ENCODE results near the gene ATXN7L1. TPM values are rescaled to one million over a fixed set of nuclear protein-coding genes. Genes with fewer than 3 reads are reported as not detected.

ATXN7L1 gene
- total and polyA plus RNA-seq, 2 of the 8 experiments (the other 6 are each of a cell fraction or from before 2014, with no cell fraction given), result 14.3 to 34.0 TPM

- no peak overlapping the region for H3K9ac ChIP-seq (replicated peaks in 1 of 4; ENCODE audit: extremely low read depth in 1 of 4, low read depth in 3 of 4, low read length in 3 of 4)
- H3K23me2 ChIP-seq (ENCODE audit: low read depth, low read length), result no peaks in the 10 kb centered on the region
- H3K14ac ChIP-seq (ENCODE audit: insufficient read length), result no peak overlapping the region
- no peak overlapping the region for H3K56ac ChIP-seq (replicated peaks; ENCODE audit: insufficient read length, low read depth, low read length)
- H3K9me3 ChIP-seq (ENCODE audit: insufficient read depth in 2 of 2, low read depth in 1 of 2, low read length in 1 of 2), result no peaks in the 10 kb centered on the region
- no peak overlapping the region for H4K5ac ChIP-seq (ENCODE audit: insufficient read length, low read depth, low read length)
- H3K79me1 ChIP-seq (ENCODE audit: low read depth, low read length), result peaks cover 4% of the 10 kb centered on the region; the same call in 1 of the 2 replicates
- peaks cover 11 to 59% (median 32%) of the 10 kb centered on the region in 4 experiments for H3K36me3 ChIP-seq (ENCODE audit: control insufficient read depth in 2 of 4, insufficient read depth in 4 of 4, low read length in 3 of 4)
- no peak overlapping the region for H2AK5ac ChIP-seq (ENCODE audit: low read depth, low read length)
- H4K91ac ChIP-seq (replicated peaks; ENCODE audit: insufficient read length, low read length), result no peak overlapping the region
- 95% methylated on average over 14 of the region's 14 CpGs; no CpG with 5 or more reads in 1 of the 2 experiments for WGBS, 2 experiments (ENCODE audit: extremely low coverage in 1 of 2, insufficient coverage in 1 of 2, insufficient read length in 1 of 2, insufficient replicate concordance in 2 of 2, low coverage in 1 of 2, low lambda C conversion rate in 2 of 2, missing lambda C conversion rate in 1 of 2)
- no peak overlapping the region for H2BK15ac ChIP-seq (ENCODE audit: low read length)
- H3K4ac ChIP-seq (replicated peaks; ENCODE audit: insufficient read length, low read depth, low read length), result no peak overlapping the region
- DNase-seq (ENCODE audit: low read depth in 1 of 2, low spot score in 2 of 2) (no peak), FAIRE-seq (no peak)
- CTCF ChIA-PET (ENCODE audit: partially characterized antibody), result interaction anchor here (1.2 to 1.7 kb wide), 3 partner anchors 23 to 425 kb away, joined by 3 to 5 read pairs (median 3); no protein-coding TSS in a partner anchor
- H3K18ac ChIP-seq (ENCODE audit: extremely low read depth, low read length), result no peak overlapping the region
- no peak overlapping the region; the same call in 1 of the 2 replicates for H4K8ac ChIP-seq (ENCODE audit: extremely low read depth, insufficient read depth, low read length)
- no peak overlapping the region for H2BK5ac ChIP-seq (ENCODE audit: low read depth, low read length)
- no peak overlapping the region for H2BK12ac ChIP-seq (ENCODE audit: low read depth, low read length)
- no peaks in the 10 kb centered on the region; a peak in 1 of 7 replicates for H3K4me1 ChIP-seq (replicated peaks in 1 of 4; ENCODE audit: control insufficient read depth in 3 of 4, insufficient read depth in 4 of 4, low read length in 3 of 4)
- no peak overlapping the region for H3K27ac ChIP-seq (ENCODE audit: low read depth, low read length)
- H4K20me1 ChIP-seq (replicated peaks in 1 of 2; ENCODE audit: control insufficient read depth in 1 of 2, insufficient read depth in 2 of 2, low read length in 2 of 2), result peaks cover 0 to 3% of the 10 kb centered on the region in 2 experiments
- no peaks in the 10 kb centered on the region for H3K27me3 ChIP-seq (replicated peaks in 1 of 4; ENCODE audit: control insufficient read depth in 3 of 4, extremely low read depth in 1 of 4, insufficient read depth in 3 of 4, low read length in 3 of 4)
- POLR2A ChIA-PET (ENCODE audit: partially characterized antibody), result interaction anchor here (0.9 to 12.8 kb wide), 3 partner anchors 8 to 24 kb away, joined by 3 to 57 read pairs (median 5); no protein-coding TSS in a partner anchor
- peaks cover 0 to 10% of the 10 kb centered on the region in 2 experiments; a peak in 3 of 4 replicates for H3K79me2 ChIP-seq (ENCODE audit: control insufficient read depth in 1 of 2, insufficient read depth in 2 of 2, low read length in 2 of 2)
- no peak overlapping the region for H2BK120ac ChIP-seq (replicated peaks; ENCODE audit: low read depth, low read length)
- no peak overlapping the region for H3K23ac ChIP-seq (ENCODE audit: insufficient read length)
- H2BK20ac ChIP-seq (ENCODE audit: low read length), result no peak overlapping the region
- TF ChIP-seq HDAC6 (IDR thresholded peaks at IDR 0.05; ENCODE audit: low read depth, low read length), result no peak
- no peak for TF ChIP-seq ATF2 (IDR thresholded peaks at IDR 0.05; ENCODE audit: low read length)
- TF ChIP-seq CHD2 (IDR thresholded peaks at IDR 0.05; ENCODE audit: low read length), result no peak
- no peak for TF ChIP-seq PHF8 (conservative IDR thresholded peaks at IDR 0.05; ENCODE audit: low read depth, low read length)
- no peak for TF ChIP-seq CHD1 (IDR thresholded peaks at IDR 0.05; ENCODE audit: low read depth, low read length)
- no peak for TF ChIP-seq CTBP2 (IDR thresholded peaks at IDR 0.05; ENCODE audit: borderline replicate concordance, insufficient read depth, insufficient read length, low read length)
- H3K4me2 ChIP-seq (ENCODE audit: insufficient read depth in 1 of 2, low read depth in 2 of 2, low read length in 2 of 2), result no peak overlapping the region
- H3K4me3 ChIP-seq (ENCODE audit: extremely low read depth in 1 of 4, insufficient read depth in 2 of 4, low read depth in 3 of 4, low read length in 4 of 4), result no peak overlapping the region
- no peak overlapping the region for H2AFZ ChIP-seq (ENCODE audit: low read length)
Measured at GRCh38 chr7:105617280-105618015, 259.0 kb downstream of the ATXN7L1 start.

Data from H1 (cell line).